HS-27A (cell line): Measurements from ENCODE around the gene EIF3L.

Experiments
- DNase-seq: peaks from one replicate; pipeline ENCODE4 v3.0.0-alpha.2; 2012; ENCODE audit warnings: low read depth, missing footprints

The EIF3L gene

GRCh38 chr22:37927637-37927936, 78.4 kb downstream of the EIF3L start:
- no peak for DNase-seq

- no peak for DNase-seq
Measured at GRCh38 chr22:37929390-37929789, 80.2 kb downstream of the EIF3L start.

- no peak for DNase-seq
Measured at GRCh38 chr22:37930270-37930951, 81.2 kb downstream of the EIF3L start.

GRCh38 chr22:37930952-37931440, 81.8 kb downstream of the EIF3L start:
- DNase-seq, result no peak

GRCh38 chr22:37931893-37932389, 82.7 kb downstream of the EIF3L start:
- no peak for DNase-seq

GRCh38 chr22:37932401-37932800, 83.2 kb downstream of the EIF3L start:
- no peak for DNase-seq

GRCh38 chr22:37932821-37933578, 83.8 kb downstream of the EIF3L start:
- DNase-seq, result no peak

- DNase-seq, result peak; percentile 86
Measured at GRCh38 chr22:37933711-37934376, 84.6 kb downstream of the EIF3L start.
